ENCODE measurements around the gene SLFN14. TPM values are rescaled to one million over a fixed set of nuclear protein-coding genes. Genes with fewer than 3 reads are reported as not detected.
"Not testable (repeated sequence)": the region's sequence is repeated elsewhere in the genome, so short reads cannot be mapped to it uniquely, and the experiment has no call there.

SLFN14 gene
- total RNA-seq, 1 donor from 2014 or later: not detected

DNA sequence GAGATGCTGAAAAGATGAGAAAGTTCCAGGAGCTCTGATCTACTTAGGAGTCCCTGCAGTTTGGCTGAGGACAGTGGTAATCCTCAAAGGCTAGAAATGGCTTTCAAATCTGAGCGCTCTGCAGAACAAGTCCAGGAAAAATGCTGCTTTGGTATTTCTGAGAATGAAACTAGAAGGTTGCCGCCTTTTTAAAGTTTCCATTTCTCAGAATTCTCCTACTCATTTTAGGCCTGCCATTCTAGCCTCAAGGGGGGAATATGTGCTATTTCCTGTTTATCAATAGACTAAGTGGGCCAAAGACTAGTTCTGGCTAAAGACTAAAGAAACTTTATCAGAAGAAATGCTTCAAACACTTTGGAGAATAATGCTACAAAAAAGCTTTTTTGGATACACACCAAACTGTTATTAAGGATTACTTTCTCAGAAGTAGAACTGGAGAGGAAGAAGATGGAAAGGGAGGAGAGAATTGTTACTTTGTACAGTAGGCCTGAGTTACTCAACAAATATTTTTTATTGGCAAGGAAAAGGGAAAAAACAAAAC is 22.9 kb downstream of the SLFN14 start, which contains the start of gene SLFN12L:
SLFN12L (minus strand) TSS at position 78 of the 541 bp plus-strand sequence. CDS start 15,314 bp downstream, outside the sequence.
- no peak for DNase-seq (ENCODE audit: low read depth)
- no peak within 1 kb of the TSS for H3K4me3 ChIP-seq (ENCODE audit: low read depth, low read length)
- no peak for TF ChIP-seq CTCF (conservative IDR thresholded peaks at IDR 0.05; ENCODE audit: low read depth, low read length)

- no peak for DNase-seq (ENCODE audit: low read depth)
- no peak for TF ChIP-seq CTCF (conservative IDR thresholded peaks at IDR 0.05; ENCODE audit: low read depth, low read length)
- no peak overlapping the region for H3K4me3 ChIP-seq (ENCODE audit: low read depth, low read length)
These were observed 23.9 kb downstream of the SLFN14 start for GRCh38 chr17:35536664-35537171.

- not testable (repeated sequence) for DNase-seq (ENCODE audit: low read depth); H3K4me3 ChIP-seq (ENCODE audit: low read depth, low read length)
These were observed 25.2 kb downstream of the SLFN14 start for GRCh38 chr17:35535406-35535805.

- no peak for TF ChIP-seq CTCF (conservative IDR thresholded peaks at IDR 0.05; ENCODE audit: low read depth, low read length)
- no peak for DNase-seq (ENCODE audit: low read depth)
- H3K4me3 ChIP-seq (ENCODE audit: low read depth, low read length): no peak overlapping the region
These were observed 26.0 kb downstream of the SLFN14 start for GRCh38 chr17:35534576-35535093.

DNA sequence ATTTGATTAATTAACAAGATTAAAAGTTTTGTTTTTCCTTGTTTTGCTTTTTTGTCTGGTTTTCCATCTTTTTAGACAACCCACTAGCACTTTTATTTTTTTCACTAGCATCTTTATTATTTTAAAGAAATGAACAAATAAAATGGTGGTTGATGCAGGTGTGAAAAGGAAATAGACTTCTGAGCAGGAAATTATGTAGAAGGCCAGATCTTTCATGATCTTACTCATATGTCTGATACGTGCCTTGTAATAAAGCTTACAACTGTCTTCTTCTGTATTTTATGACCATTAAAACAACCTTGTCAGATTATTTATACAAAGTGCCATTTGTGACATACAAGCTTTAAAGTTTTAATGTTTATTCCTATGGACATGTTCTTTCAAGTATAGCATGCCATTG is 29.5 kb downstream of the SLFN14 start:
- DNase-seq (ENCODE audit: low read depth): no peak
- H3K4me3 ChIP-seq (ENCODE audit: low read depth, low read length): no peak overlapping the region
- no peak for TF ChIP-seq CTCF (conservative IDR thresholded peaks at IDR 0.05; ENCODE audit: low read depth, low read length)

DNA sequence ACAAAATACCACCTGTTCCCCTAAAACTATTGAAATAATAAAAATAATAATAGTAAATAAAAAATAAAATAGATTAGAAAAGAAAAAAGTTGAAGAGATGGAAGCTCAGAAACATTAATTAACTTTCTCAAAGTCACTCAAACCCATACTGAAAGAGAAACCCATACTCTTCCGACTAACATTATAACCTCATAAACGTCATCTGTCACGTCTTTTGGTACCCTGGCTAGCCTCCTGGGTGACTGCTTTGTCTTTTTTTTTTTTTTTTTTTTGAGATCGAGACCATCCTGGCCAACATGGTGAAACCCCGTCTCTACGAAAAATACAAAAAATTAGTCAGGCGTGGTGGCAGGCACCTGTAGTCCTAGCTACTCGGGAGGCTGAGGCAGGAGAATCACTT is 30.8 kb downstream of the SLFN14 start:
- no peak for DNase-seq (ENCODE audit: low read depth)
- no peak for TF ChIP-seq CTCF (conservative IDR thresholded peaks at IDR 0.05; ENCODE audit: low read depth, low read length)
- H3K4me3 ChIP-seq (ENCODE audit: low read depth, low read length): no peak overlapping the region

DNA sequence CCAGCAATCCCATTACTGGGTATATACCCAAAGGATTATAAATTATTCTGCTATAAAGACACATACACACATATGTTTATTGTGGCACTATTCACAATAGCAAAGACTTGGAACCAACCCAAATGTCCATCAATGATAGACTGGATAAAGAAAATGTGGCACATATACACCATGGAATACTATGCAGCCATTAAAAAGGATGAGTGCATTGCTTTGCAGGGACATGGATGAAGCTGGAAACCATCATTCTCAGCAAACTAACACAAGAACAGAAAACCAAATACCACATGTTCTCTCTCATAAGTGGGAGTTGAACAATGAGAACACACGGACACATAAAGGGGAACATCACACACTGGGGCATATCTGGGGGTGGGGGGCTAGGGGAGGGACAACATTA is 31.3 kb downstream of the SLFN14 start:
- not testable (repeated sequence) for DNase-seq (ENCODE audit: low read depth); H3K4me3 ChIP-seq (ENCODE audit: low read depth, low read length)

- no peak for DNase-seq (ENCODE audit: low read depth)
- H3K4me3 ChIP-seq (ENCODE audit: low read depth, low read length): no peak overlapping the region
- no peak for TF ChIP-seq CTCF (conservative IDR thresholded peaks at IDR 0.05; ENCODE audit: low read depth, low read length)
These were observed 37.3 kb downstream of the SLFN14 start for GRCh38 chr17:35523296-35523695.

DNA sequence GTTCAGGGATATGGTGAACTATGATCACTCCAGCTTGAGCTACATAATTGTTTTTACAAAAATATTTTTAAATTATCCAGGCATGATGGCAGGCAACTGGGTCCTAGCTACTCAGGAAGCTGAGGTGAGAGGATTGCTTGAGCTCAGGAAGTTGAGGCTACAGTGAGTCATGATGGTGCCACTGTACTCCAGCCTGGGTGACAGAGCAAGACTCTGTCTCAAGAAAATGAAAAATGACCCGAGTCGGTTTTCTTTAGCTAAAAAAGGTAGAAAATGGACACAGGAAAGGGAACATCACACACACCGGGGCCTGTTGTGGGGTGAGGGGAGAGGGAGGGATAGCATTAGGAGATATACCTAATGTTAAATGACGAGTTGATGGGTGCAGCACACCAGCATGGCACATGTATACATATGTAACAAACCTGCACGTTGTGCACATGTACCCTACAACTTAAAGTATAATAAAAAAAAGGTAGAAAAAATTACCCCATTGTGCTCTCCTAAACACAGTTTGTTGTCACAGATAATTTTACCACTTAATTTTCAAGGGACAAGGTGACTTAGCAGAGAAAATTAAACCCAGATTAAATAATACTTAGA is 38.9 kb downstream of the SLFN14 start:
- DNase-seq (ENCODE audit: low read depth); H3K4me3 ChIP-seq (ENCODE audit: low read depth, low read length): not testable (repeated sequence)
